ENCODE measurements around the gene EHF. TPM values are rescaled to one million over a fixed set of nuclear protein-coding genes. Genes with fewer than 3 reads are reported as not detected.

The EHF gene
- total RNA-seq, 1 experiment from 2014 or later: 37.0 TPM

DNA sequence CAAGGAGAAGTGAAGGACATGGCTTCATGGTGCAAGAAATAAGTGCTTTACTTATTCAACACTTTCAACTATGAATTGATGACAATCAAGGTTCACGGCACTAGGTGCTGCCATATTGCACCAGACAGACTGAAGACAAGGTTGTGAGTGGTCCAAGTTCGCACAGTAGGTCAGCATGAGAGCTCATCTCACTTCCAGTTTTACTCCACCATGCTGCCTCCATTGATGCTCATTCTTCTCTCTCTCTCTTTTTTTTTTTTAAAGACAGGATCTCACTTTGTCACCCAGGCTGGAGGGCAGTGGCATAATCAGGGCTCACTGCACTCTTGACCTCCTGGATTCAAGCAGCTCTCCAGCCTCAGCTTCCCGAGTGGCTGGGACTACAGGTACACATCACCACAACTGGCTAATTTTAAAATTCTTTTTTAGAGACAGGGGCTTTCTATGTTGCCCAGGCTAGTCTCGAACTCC is 47.7 kb downstream of the EHF start:
- intact Hi-C loops (cut with micrococcal nuclease): no loop called here
- no TSS peak for BruUV-seq (replicated peaks)
- ChIA-PET CTCF (no interaction called here), POLR2A (ENCODE audit: unreplicated experiment) (no interaction called here)
- Histone ChIP-seq H2AFZ (ENCODE audit: low read length) (no peak overlapping the region), H3K79me2 (ENCODE audit: low read length) (no peaks in the 10 kb centered on the region), H3K27me3 (ENCODE audit: low read length) (no peaks in the 10 kb centered on the region), H3K9me3 (ENCODE audit: low read length) (no peaks in the 10 kb centered on the region), H3K4me2 (ENCODE audit: low read length) (peak overlapping the region; percentile 38; the same call in 1 of the 2 replicates), H3K4me3 (ENCODE audit: low read length) (no peak overlapping the region), H3F3A (ENCODE audit: low read length, unreplicated experiment) (no peaks in the 10 kb centered on the region), H3K27ac (ENCODE audit: low read length) (peak overlapping the region; percentile 76), H4K20me1 (ENCODE audit: low read length) (no peaks in the 10 kb centered on the region), H3K36me3 (ENCODE audit: low read depth, low read length) (no peaks in the 10 kb centered on the region), H3K9me2 (replicated peaks; ENCODE audit: low read length) (no peaks in the 10 kb centered on the region), H3K9ac (ENCODE audit: low read length) (no peak overlapping the region; the same call in 1 of the 2 replicates), H3K4me1 (ENCODE audit: insufficient read depth, low read length) (peaks cover 36% of the 10 kb centered on the region)
- ATAC-seq (no peak), DNase-seq (no peak)
- TF ChIP-seq EZH2phosphoT487 (IDR thresholded peaks at IDR 0.05; ENCODE audit: borderline replicate concordance, low read length) (no peak), EZH2 (IDR thresholded peaks at IDR 0.05; ENCODE audit: low read length, unreplicated experiment) (no peak)
- TF ChIP-seq, protein P1, sequence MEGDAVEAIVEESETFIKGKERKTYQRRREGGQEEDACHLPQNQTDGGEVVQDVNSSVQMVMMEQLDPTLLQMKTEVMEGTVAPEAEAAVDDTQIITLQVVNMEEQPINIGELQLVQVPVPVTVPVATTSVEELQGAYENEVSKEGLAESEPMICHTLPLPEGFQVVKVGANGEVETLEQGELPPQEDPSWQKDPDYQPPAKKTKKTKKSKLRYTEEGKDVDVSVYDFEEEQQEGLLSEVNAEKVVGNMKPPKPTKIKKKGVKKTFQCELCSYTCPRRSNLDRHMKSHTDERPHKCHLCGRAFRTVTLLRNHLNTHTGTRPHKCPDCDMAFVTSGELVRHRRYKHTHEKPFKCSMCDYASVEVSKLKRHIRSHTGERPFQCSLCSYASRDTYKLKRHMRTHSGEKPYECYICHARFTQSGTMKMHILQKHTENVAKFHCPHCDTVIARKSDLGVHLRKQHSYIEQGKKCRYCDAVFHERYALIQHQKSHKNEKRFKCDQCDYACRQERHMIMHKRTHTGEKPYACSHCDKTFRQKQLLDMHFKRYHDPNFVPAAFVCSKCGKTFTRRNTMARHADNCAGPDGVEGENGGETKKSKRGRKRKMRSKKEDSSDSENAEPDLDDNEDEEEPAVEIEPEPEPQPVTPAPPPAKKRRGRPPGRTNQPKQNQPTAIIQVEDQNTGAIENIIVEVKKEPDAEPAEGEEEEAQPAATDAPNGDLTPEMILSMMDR (conservative IDR thresholded peaks at IDR 0.05; ENCODE audit: low read depth, low read length): no peak

DNA sequence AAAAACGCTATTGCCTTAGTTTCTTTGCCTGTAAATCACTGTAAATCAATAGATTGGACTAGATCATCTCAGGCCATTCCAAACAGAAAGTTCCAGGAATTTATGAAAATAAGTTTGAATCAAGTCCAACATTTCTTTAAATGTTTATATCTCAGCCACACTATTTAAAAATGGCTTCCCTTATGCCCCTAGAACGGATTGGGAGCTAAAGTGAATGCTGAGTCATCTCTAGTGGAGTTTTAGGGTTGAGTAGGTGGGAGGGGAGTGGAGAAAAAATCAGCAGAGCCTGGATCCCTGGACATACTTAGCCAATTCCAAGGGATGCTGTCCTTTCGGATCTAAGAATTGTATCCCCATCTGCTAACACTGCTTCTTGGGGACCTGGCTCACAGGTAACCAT is 48.6 kb downstream of the EHF start:
- DNase-seq (no peak), ATAC-seq (no peak)
- H3K4me3 ChIP-seq (ENCODE audit: low read length): no peak overlapping the region
- no peaks in the 10 kb centered on the region for H3K27me3 ChIP-seq (ENCODE audit: low read length)
- no peak overlapping the region for H2AFZ ChIP-seq (ENCODE audit: low read length)
- H3K4me2 ChIP-seq (ENCODE audit: low read length): no peak overlapping the region
- H3K4me1 ChIP-seq (ENCODE audit: insufficient read depth, low read length): peaks cover 36% of the 10 kb centered on the region
- no peak overlapping the region for H3K9ac ChIP-seq (ENCODE audit: low read length)
- no peaks in the 10 kb centered on the region for H3K9me3 ChIP-seq (ENCODE audit: low read length)
- no peaks in the 10 kb centered on the region for H4K20me1 ChIP-seq (ENCODE audit: low read length)
- H3K79me2 ChIP-seq (ENCODE audit: low read length): no peaks in the 10 kb centered on the region
- POLR2A ChIA-PET (ENCODE audit: unreplicated experiment): no interaction called here
- intact Hi-C loops (cut with micrococcal nuclease): no loop called here
- H3K27ac ChIP-seq (ENCODE audit: low read length): no peak overlapping the region
- H3F3A ChIP-seq (ENCODE audit: low read length, unreplicated experiment): no peaks in the 10 kb centered on the region
- CTCF ChIA-PET: no interaction called here
- H3K36me3 ChIP-seq (ENCODE audit: low read depth, low read length): no peaks in the 10 kb centered on the region
- no peaks in the 10 kb centered on the region for H3K9me2 ChIP-seq (replicated peaks; ENCODE audit: low read length)
- TF ChIP-seq EZH2 (IDR thresholded peaks at IDR 0.05; ENCODE audit: low read length, unreplicated experiment): no peak
- TF ChIP-seq, protein P1 (conservative IDR thresholded peaks at IDR 0.05; ENCODE audit: low read depth, low read length): no peak
- TF ChIP-seq EZH2phosphoT487 (IDR thresholded peaks at IDR 0.05; ENCODE audit: borderline replicate concordance, low read length): no peak
- BruUV-seq (replicated peaks): no TSS peak

DNA sequence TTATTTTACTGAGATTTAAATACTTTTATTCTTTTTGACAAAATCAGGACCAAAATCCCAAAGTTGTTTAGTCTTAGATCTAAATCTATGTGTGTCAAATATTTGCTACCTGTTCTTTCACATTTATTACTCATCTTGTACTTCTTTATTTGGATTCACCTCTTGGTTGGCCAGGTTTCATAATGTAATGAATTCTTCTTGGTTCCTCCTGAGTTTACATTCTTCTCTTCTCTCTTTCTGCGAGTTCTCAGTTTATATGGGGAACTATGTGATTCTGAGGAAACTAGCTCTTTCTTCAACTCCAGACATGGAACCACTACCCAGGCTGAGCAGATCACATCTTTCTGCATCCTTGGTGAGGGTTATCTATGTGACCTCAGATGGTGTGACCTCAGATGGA is 50.2 kb downstream of the EHF start:
- DNase-seq: no peak
- ChIA-PET POLR2A (ENCODE audit: unreplicated experiment) (no interaction called here), CTCF (no interaction called here)
- no peaks in the 10 kb centered on the region for H3K27me3 ChIP-seq (ENCODE audit: low read length)
- no peak overlapping the region for H3K4me3 ChIP-seq (ENCODE audit: low read length)
- no peak overlapping the region for H3K9ac ChIP-seq (ENCODE audit: low read length)
- no peaks in the 10 kb centered on the region for H3K79me2 ChIP-seq (ENCODE audit: low read length)
- intact Hi-C loops (cut with micrococcal nuclease): no loop called here
- no peaks in the 10 kb centered on the region for H3K9me3 ChIP-seq (ENCODE audit: low read length)
- no peaks in the 10 kb centered on the region for H3F3A ChIP-seq (ENCODE audit: low read length, unreplicated experiment)
- ATAC-seq: no peak
- no peak overlapping the region for H3K27ac ChIP-seq (ENCODE audit: low read length)
- no peak overlapping the region for H3K4me2 ChIP-seq (ENCODE audit: low read length)
- no peaks in the 10 kb centered on the region for H3K9me2 ChIP-seq (replicated peaks; ENCODE audit: low read length)
- TF ChIP-seq EZH2phosphoT487 (IDR thresholded peaks at IDR 0.05; ENCODE audit: borderline replicate concordance, low read length) (no peak), EZH2 (IDR thresholded peaks at IDR 0.05; ENCODE audit: low read length, unreplicated experiment) (no peak)
- TF ChIP-seq, protein P1 (conservative IDR thresholded peaks at IDR 0.05; ENCODE audit: low read depth, low read length): no peak
- no peak overlapping the region for H2AFZ ChIP-seq (ENCODE audit: low read length)
- no peaks in the 10 kb centered on the region for H4K20me1 ChIP-seq (ENCODE audit: low read length)
- no TSS peak for BruUV-seq (replicated peaks)
- peaks cover 21% of the 10 kb centered on the region for H3K4me1 ChIP-seq (ENCODE audit: insufficient read depth, low read length)
- H3K36me3 ChIP-seq (ENCODE audit: low read depth, low read length): no peaks in the 10 kb centered on the region
